A673 (cell line): ENCODE data around the gene EEF1AKMT3.

Experiments
- CTCF ChIP-seq: fragments of 300-800, 200-600 bp; sonication (generic); conservative IDR thresholded peaks from 2 replicates; pipeline ENCODE4 v1.5.1; 2017; ENCODE audit warnings: low read depth, mild to moderate bottlenecking, antibody characterized with exemption, low read length, moderate library complexity, mixed read lengths
- EZH2 ChIP-seq: fragments of 200-600 bp; sonication (generic); IDR thresholded peaks from 2 replicates; pipeline ENCODE4 v1.6.1; 2017; ENCODE audit warnings: borderline replicate concordance, low read depth, mild to moderate bottlenecking, mixed read lengths, antibody characterized with exemption, low read length; ENCODE audit not compliant: poor library complexity, severe bottlenecking

- TF ChIP-seq CTCF = peak; percentile 94
- no peak for TF ChIP-seq EZH2
Measured at GRCh38 chr12:57782608-57783465, 10.4 kb downstream of the EEF1AKMT3 start, which contains the start of gene TSFM.
